Endothelial cell (in vitro differentiated cells): ENCODE results near the gene FARP2. TPM values are rescaled to one million over a fixed set of nuclear protein-coding genes. Genes with fewer than 3 reads are reported as not detected.

Experiments
- DNase-seq: peaks from one replicate; pipeline ENCODE4 v3.0.0; 2021; ENCODE audit warnings: low spot score
- H3K27ac Mint-ChIP-seq: one replicate; pipeline ENCODE4 v1.8.0; 2021; ENCODE audit warnings: mixed read lengths, inconsistent platforms; ENCODE audit not compliant: unreplicated experiment
- H3K27me3 Mint-ChIP-seq: one replicate; pipeline ENCODE4 v1.8.0; 2021; ENCODE audit warnings: mild to moderate bottlenecking, moderate library complexity, mixed read lengths, inconsistent platforms; ENCODE audit not compliant: unreplicated experiment
- H3K36me3 Mint-ChIP-seq: one replicate; pipeline ENCODE4 v1.8.0; 2021; ENCODE audit warnings: mild to moderate bottlenecking, low read depth, mixed read lengths, inconsistent platforms; ENCODE audit not compliant: unreplicated experiment
- H3K4me1 Mint-ChIP-seq: one replicate; pipeline ENCODE4 v1.8.0; 2021; ENCODE audit warnings: mild to moderate bottlenecking, mixed read lengths, inconsistent platforms; ENCODE audit not compliant: unreplicated experiment
- H3K4me3 Mint-ChIP-seq: one replicate; pipeline ENCODE4 v1.8.0; 2021; ENCODE audit warnings: mild to moderate bottlenecking, mixed read lengths, inconsistent platforms; ENCODE audit not compliant: unreplicated experiment
- H3K9me3 Mint-ChIP-seq: one replicate; pipeline ENCODE4 v1.8.0; 2021; ENCODE audit warnings: mixed read lengths, inconsistent platforms; ENCODE audit not compliant: unreplicated experiment
- CTCF ChIP-seq: fragments of 200-600 bp; sonication (generic); IDR thresholded peaks from one replicate; pipeline ENCODE4 v1.5.0; 2021; ENCODE audit warnings: antibody characterized with exemption; ENCODE audit not compliant: unreplicated experiment
- total RNA-seq: library from RNA; stranded (reverse); fragmentation: NEBNext Ultra II Directional; extraction: Animal tissue kit (Norgen Biotek cat#: 25700); gene quantifications from one replicate; pipeline ENCODE4 v1.2.1, GENCODE V29; 2021; ENCODE audit not compliant: unreplicated experiment

Gene FARP2
- total RNA-seq, 1 donor from 2014 or later: 19.1 TPM

GRCh38 chr2:241514553-241514952 is 158.5 kb downstream of the FARP2 start:
- DNase-seq: no peak
- Mint-ChIP-seq H3K9me3 (no peaks in the 10 kb centered on the region), H3K4me1 (peaks cover 10% of the 10 kb centered on the region), H3K4me3 (no peak overlapping the region), H3K27ac (no peak overlapping the region), H3K36me3 (peaks cover 16% of the 10 kb centered on the region), H3K27me3 (peaks cover 8% of the 10 kb centered on the region)
- TF ChIP-seq CTCF: no peak

- DNase-seq: no peak
- Mint-ChIP-seq H3K4me1 (peaks cover 8% of the 10 kb centered on the region), H3K9me3 (no peaks in the 10 kb centered on the region), H3K27ac (no peak overlapping the region), H3K36me3 (peaks cover 12% of the 10 kb centered on the region), H3K27me3 (peaks cover 4% of the 10 kb centered on the region), H3K4me3 (no peak overlapping the region)
- TF ChIP-seq CTCF: no peak
Observed at GRCh38 chr2:241514986-241515737, 159.1 kb downstream of the FARP2 start.

GRCh38 chr2:241516520-241516965 is 160.5 kb downstream of the FARP2 start:
- Mint-ChIP-seq H3K9me3 (no peaks in the 10 kb centered on the region), H3K27me3 (peaks cover 4% of the 10 kb centered on the region), H3K27ac (no peak overlapping the region), H3K4me3 (no peak overlapping the region), H3K4me1 (peaks cover 8% of the 10 kb centered on the region), H3K36me3 (peaks cover 9% of the 10 kb centered on the region)
- no peak for DNase-seq
- no peak for TF ChIP-seq CTCF

- Mint-ChIP-seq H3K4me1 (peaks cover 8% of the 10 kb centered on the region), H3K36me3 (peaks cover 6% of the 10 kb centered on the region), H3K27me3 (peaks cover 4% of the 10 kb centered on the region), H3K4me3 (peak overlapping the region; percentile 10), H3K27ac (no peak overlapping the region), H3K9me3 (no peaks in the 10 kb centered on the region)
- no peak for TF ChIP-seq CTCF
- DNase-seq: no peak
Observed at GRCh38 chr2:241517297-241517696, 161.2 kb downstream of the FARP2 start.

- no peak for DNase-seq
- TF ChIP-seq CTCF: no peak
- no peak overlapping the region for H3K4me3 Mint-ChIP-seq
- H3K4me1 Mint-ChIP-seq: peaks cover 8% of the 10 kb centered on the region
- no peaks in the 10 kb centered on the region for H3K9me3 Mint-ChIP-seq
- no peak overlapping the region for H3K27ac Mint-ChIP-seq
- peaks cover 6% of the 10 kb centered on the region for H3K36me3 Mint-ChIP-seq
- peaks cover 2% of the 10 kb centered on the region for H3K27me3 Mint-ChIP-seq
Observed at GRCh38 chr2:241519669-241520068, 163.6 kb downstream of the FARP2 start.
